IgD-negative memory B cell (primary cell): Measurements from ENCODE around the gene MYO5A. TPM values are rescaled to one million over a fixed set of nuclear protein-coding genes. Genes with fewer than 3 reads are reported as not detected.

Experiments
- H3K27ac Mint-ChIP-seq, 3 donors: one replicate each; pipeline ENCODE4 v1.8.0; 2020 to 2022; ENCODE audit warnings: mild to moderate bottlenecking in 3 of 3, mixed read lengths in 3 of 3, moderate library complexity in 1 of 3
- H3K27me3 Mint-ChIP-seq: one replicate; pipeline ENCODE4 v1.8.0; 2021; ENCODE audit warnings: mixed read lengths
- H3K36me3 Mint-ChIP-seq: one replicate; pipeline ENCODE4 v1.8.0; 2020; ENCODE audit warnings: mild to moderate bottlenecking, mixed read lengths
- H3K4me1 Mint-ChIP-seq, 3 donors: one replicate each; pipeline ENCODE4 v1.8.0; 2020 to 2022; ENCODE audit warnings: mixed read lengths in 3 of 3, mild to moderate bottlenecking in 1 of 3
- H3K4me3 Mint-ChIP-seq, 4 donors: one replicate each; pipeline ENCODE4 v1.8.0; 2020 to 2022; ENCODE audit warnings: mild to moderate bottlenecking in 4 of 4, mixed read lengths in 4 of 4, moderate library complexity in 3 of 4
- H3K9me3 Mint-ChIP-seq, 3 donors: one replicate each; pipeline ENCODE4 v1.8.0; 2020 to 2021; ENCODE audit warnings: mixed read lengths in 3 of 3, mild to moderate bottlenecking in 1 of 3
- polyA plus RNA-seq: library from polyadenylated mRNA; unstranded; fragments of 300-500 nt; fragmentation: Illumina TruSeq; gene quantifications from one replicate; pipeline ENCODE4 v1.2.3, GENCODE V29; 2021

The MYO5A gene
- polyA plus RNA-seq, 1 donor from 2014 or later = 16.7 TPM

DNA sequence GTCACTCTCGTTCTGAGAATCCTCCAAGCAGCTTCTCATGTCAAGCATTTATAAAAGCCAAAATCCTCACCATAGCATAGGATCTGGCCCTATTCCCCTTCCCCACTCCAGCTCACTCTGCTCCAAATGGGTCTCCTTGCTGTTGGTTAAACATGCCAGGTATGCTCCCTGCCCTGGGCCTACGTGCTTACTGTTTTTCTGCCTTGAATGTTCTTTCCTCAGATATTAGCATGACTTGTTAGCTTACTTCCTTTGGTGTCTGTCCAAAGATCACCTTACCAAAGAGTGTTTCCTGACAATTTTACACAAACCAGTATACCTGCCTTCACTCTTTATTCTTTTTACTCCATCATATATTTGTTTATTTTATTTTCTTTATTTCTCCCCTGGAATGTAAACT lies 200.0 kb downstream of the MYO5A start:
- no peaks in the 10 kb centered on the region for H3K27me3 Mint-ChIP-seq
- H3K4me1 Mint-ChIP-seq = peaks cover 10 to 13% (median 13%) of the 10 kb centered on the region in 3 donors
- H3K36me3 Mint-ChIP-seq = peaks cover 16% of the 10 kb centered on the region
- no peaks in the 10 kb centered on the region for H3K9me3 Mint-ChIP-seq
- H3K27ac Mint-ChIP-seq = peak overlapping the region in 1 of 3 donors; percentile 47
- H3K4me3 Mint-ChIP-seq = no peak overlapping the region

DNA sequence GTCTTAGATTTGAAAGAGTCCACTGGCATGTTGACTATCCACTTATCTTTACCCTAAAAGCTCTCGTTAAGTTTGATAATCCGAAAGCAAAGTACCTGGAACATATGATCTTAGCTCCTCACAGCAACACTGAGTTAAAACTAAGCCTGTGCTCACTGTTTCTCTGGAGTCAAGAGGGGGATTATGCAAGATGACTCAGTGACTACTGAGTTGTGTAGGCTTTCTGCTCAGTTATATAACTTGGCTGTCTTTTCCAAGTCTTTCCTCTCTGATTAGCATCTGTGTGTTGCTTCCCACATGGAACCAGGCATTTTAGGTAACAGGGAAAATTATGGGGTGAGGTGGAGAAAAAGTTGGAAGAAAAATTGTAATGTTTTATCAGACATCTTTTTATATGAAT lies 201.9 kb downstream of the MYO5A start:
- H3K36me3 Mint-ChIP-seq = peaks cover 16% of the 10 kb centered on the region
- no peak overlapping the region for H3K27ac Mint-ChIP-seq
- H3K4me3 Mint-ChIP-seq = no peak overlapping the region
- peaks cover 6 to 8% (median 7%) of the 10 kb centered on the region in 3 donors for H3K4me1 Mint-ChIP-seq
- H3K27me3 Mint-ChIP-seq = no peaks in the 10 kb centered on the region
- H3K9me3 Mint-ChIP-seq = no peaks in the 10 kb centered on the region

DNA sequence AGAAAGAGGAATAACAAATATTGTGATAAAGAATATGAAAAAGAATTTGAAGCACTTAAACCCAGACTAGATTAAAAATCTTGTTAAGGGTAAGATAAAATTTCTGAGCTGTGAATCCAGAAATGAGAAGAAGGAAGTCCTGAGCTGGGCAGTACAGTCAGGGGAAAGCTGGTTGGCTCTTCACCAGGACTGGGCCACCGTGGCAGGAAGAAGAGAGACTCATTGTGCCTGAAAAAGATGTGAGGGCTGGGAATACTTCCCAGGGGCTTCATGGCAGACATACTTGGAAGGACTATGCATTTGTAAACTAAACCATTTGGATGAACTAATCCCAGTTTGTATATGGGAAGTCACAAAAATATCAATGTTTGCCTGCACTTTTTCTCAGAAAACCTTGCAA lies 204.6 kb downstream of the MYO5A start:
- H3K27ac Mint-ChIP-seq = no peak overlapping the region
- H3K36me3 Mint-ChIP-seq = peaks cover 9% of the 10 kb centered on the region
- no peaks in the 10 kb centered on the region for H3K27me3 Mint-ChIP-seq
- H3K9me3 Mint-ChIP-seq = no peaks in the 10 kb centered on the region
- H3K4me3 Mint-ChIP-seq = no peak overlapping the region
- H3K4me1 Mint-ChIP-seq = peaks cover 0 to 1% (median 0%) of the 10 kb centered on the region in 3 donors

DNA sequence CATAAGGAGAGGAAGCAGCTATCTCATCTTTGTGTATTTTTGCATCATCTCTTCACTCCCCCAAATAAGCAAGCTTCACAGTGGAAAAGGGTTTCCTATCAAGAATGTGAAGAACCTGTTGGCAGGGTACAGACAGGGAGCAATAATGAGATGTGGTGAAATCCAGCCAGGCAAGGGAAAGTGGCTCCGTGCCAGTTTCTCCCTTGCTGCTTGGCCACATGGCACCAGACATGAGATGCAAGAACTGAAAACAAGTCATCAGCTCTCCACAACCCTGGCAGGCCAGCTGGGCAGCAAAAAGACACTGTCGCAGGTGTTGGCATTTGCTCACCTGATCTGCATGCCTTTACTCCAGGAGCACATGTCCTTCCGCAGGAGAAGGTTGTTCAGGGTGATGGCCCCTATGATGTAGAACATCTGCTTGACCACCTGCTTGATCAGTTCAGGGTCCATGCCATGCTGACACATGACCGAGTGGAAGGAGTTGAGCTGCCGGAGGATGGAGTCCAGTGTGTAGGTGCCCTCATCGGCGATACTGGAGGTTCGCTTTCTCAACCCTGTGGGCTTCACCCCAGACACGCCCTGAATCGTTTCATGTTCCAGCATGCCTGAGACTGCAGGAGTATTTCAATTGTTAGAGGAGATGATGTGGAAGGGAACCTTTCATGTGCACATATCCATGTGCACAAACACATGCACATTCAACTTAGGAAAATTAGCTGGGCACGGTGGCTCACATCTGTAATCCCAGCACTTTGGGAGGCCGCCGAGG lies 209.8 kb downstream of the MYO5A start:
- Mint-ChIP-seq H3K36me3 (peaks cover 3% of the 10 kb centered on the region), H3K4me3 (peak overlapping the region in 1 of 4 donors; percentile 67), H3K27me3 (no peaks in the 10 kb centered on the region), H3K4me1 (no peaks in the 10 kb centered on the region), H3K9me3 (no peaks in the 10 kb centered on the region), H3K27ac (no peak overlapping the region)

DNA sequence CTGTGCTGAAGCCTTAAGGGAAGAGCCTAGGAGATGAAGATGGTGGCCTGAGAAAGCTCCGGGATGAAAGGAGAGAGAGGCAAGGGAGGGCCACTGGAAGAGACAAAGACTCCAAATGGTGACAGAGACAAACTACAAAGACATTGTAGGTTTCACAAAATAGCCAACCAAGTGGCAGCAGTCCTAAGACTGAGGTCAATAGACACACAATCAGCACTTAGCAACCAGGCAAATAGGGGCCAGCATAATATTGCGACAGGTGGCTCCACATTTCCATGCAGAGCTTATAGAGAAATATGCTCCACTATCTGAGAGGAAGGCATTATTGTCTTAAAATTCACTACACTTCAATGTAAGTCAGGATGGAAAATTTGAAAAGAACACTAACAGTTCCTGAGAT lies 211.0 kb downstream of the MYO5A start:
- Mint-ChIP-seq H3K9me3 (no peaks in the 10 kb centered on the region), H3K27me3 (no peaks in the 10 kb centered on the region), H3K4me3 (no peak overlapping the region), H3K4me1 (no peaks in the 10 kb centered on the region), H3K27ac (no peak overlapping the region), H3K36me3 (peaks cover 3% of the 10 kb centered on the region)

DNA sequence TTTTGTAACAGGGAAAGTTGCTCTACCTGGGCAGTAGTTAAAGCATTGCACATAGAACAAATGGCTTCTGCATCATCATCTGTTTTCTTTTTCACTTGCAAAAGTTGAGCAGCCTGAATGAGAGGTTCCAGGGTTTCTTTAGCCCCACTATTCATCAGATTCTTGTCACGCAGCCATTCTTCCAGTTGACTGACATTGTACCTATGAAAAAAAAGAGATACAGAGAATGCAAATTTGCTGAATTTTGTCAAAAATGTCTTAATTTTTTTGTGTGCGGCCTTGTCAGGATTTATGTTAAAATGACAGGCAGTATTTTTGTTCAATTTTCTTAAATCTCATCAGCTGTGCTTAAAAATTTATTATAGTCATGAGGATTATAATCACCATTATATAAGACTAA lies 211.7 kb downstream of the MYO5A start:
- H3K4me1 Mint-ChIP-seq = no peaks in the 10 kb centered on the region
- H3K27ac Mint-ChIP-seq = no peak overlapping the region
- H3K36me3 Mint-ChIP-seq = peaks cover 3% of the 10 kb centered on the region
- no peaks in the 10 kb centered on the region for H3K9me3 Mint-ChIP-seq
- no peaks in the 10 kb centered on the region for H3K27me3 Mint-ChIP-seq
- no peak overlapping the region for H3K4me3 Mint-ChIP-seq

DNA sequence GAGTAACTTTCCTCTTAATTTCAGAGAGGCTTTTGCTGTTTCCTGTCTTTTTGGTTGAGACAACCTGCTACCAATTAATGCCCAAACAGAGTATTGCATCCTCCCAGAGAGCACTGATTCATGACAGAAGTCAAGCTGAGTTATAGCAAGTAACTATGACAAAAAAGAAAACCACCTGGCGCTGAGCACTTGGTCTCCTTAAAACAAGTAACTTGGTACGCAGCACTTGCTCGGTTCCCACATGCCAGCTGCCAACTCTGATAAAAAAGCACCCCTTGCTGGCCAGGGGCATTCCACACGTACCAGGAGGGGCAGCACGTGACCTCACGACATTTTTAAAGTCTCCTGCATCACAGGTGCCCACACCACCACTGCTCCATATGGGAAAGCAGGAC lies 219.5 kb downstream of the MYO5A start:
- peak overlapping the region; percentile 23 to 74 (median 42) for H3K4me3 Mint-ChIP-seq
- peaks cover 18 to 27% (median 27%) of the 10 kb centered on the region in 3 donors for H3K4me1 Mint-ChIP-seq
- H3K9me3 Mint-ChIP-seq = no peaks in the 10 kb centered on the region
- H3K27me3 Mint-ChIP-seq = no peaks in the 10 kb centered on the region
- peaks cover 10% of the 10 kb centered on the region for H3K36me3 Mint-ChIP-seq
- peak overlapping the region; percentile 41 to 93 (median 90) for H3K27ac Mint-ChIP-seq

DNA sequence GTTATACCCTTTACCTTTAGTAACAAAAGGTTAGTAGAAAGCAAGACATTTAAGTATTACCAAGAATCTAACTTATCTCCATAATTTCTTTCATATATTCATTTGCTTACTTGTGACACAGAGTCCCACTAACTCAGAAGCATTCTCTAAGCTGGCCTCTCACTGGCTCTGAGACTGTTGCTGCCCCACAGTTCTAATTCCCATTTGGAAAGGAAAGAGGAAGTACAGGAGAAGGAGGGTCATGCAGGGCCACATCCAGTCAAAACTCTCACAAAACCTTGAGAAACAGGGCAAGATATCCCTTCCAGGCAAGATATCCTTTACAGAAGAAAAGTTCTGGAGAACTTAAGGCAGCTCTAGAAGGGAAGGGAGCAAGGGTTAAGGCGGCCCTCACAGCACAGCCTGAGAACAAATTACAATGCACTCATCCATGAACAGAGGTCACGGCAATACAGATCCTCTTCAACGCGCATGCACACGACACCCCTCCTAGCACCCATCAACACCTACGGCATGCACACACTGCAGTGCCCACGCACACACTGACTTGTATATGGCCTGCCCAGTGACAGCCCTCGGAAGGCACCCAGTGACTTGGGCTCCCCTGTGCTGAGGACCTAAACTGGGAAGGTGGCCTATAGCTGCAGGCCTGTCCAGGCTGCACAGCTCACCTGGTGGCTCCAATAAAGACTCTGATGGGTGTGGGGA lies 220.1 kb downstream of the MYO5A start:
- peaks cover 10% of the 10 kb centered on the region for H3K36me3 Mint-ChIP-seq
- H3K4me3 Mint-ChIP-seq = peak overlapping the region; percentile 21 to 85 (median 52)
- H3K27me3 Mint-ChIP-seq = peaks cover 1% of the 10 kb centered on the region
- H3K27ac Mint-ChIP-seq = peak overlapping the region; percentile 41 to 93 (median 90)
- H3K9me3 Mint-ChIP-seq = no peaks in the 10 kb centered on the region
- H3K4me1 Mint-ChIP-seq = peaks cover 20 to 30% (median 27%) of the 10 kb centered on the region in 3 donors

DNA sequence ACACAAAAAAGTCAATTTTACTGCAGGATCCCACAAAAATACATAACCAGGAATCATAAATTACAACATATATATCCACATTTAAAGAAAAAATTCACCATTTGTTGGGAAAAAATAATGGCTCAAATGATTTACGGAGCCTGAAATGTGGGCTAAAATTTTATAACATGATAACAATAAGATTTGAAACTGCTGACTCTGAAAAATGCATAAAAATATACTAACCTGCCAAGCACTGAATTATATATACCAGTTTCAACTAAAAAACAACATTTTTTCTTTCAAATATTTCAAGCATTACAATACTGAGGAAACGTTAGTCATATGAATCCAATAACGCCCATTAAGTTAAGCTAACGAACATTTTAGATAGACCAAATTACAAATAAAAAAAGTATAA lies 220.8 kb downstream of the MYO5A start:
- H3K27me3 Mint-ChIP-seq = peaks cover 1% of the 10 kb centered on the region
- H3K4me3 Mint-ChIP-seq = no peak overlapping the region

DNA sequence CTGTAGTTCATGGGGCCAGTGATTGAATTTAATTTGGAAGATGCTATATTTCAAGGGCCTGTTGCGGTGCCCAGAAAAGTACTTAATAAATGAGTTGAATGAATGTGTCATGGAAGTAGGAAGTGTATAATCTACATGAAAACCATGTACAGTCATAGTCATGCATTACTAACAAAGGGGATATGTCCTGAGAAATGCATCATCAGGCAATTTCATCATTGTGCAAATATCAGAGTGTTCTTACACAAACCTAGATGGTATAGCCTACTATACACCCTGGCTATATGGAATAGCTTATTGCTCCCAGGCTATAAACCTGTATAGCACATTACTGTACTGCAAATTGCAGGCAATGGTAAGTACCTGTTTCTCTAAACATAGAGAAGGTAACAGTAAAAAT lies 222.4 kb downstream of the MYO5A start:
- no peak overlapping the region for H3K4me3 Mint-ChIP-seq
- no peaks in the 10 kb centered on the region for H3K9me3 Mint-ChIP-seq
- no peak overlapping the region for H3K27ac Mint-ChIP-seq
- H3K27me3 Mint-ChIP-seq = peaks cover 1% of the 10 kb centered on the region
- H3K4me1 Mint-ChIP-seq = peaks cover 24 to 34% (median 27%) of the 10 kb centered on the region in 3 donors
- peaks cover 8% of the 10 kb centered on the region for H3K36me3 Mint-ChIP-seq

More for the DNA sequence above, 220.8 kb downstream of the MYO5A start:
- Mint-ChIP-seq H3K36me3 (peaks cover 10% of the 10 kb centered on the region), H3K27ac (no peak overlapping the region), H3K4me1 (peaks cover 24 to 34% (median 27%) of the 10 kb centered on the region in 3 donors), H3K9me3 (no peaks in the 10 kb centered on the region)

DNA sequence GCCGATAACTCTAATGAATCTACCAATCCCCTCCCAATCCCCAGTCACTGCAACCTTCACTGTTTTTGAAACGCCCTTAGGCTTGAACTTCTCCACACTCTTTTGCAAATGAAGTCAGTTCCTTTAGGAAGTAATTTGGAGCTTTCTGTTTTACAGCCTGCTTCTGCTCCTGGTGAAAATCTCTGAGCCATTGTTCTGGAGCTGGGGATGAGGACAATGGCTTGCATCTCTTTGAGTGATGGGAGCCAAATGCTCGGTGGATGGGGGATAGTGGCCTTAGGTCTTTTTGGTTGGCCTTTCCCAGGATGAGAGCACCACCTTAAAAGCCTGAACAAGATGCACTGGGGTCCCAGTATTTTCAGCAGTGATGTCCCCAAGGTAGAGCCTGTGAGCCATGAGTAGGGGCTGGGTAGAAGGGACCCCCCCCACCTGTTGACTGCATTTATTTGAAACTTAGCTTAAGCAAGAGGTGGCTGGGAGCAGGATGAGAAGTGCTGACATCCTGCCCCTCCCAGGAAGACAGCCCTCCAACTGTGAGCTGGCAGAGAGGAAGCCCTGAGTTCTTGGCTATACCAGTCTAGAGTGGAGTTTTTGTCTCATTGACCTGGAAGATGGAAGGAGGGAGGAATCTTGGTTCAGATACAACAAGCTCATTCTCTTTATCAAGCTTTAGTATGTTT lies 225.4 kb downstream of the MYO5A start:
- H3K4me3 Mint-ChIP-seq = no peak overlapping the region
- peaks cover 5% of the 10 kb centered on the region for H3K36me3 Mint-ChIP-seq
- no peaks in the 10 kb centered on the region for H3K9me3 Mint-ChIP-seq
- no peak overlapping the region for H3K27ac Mint-ChIP-seq
- H3K27me3 Mint-ChIP-seq = peaks cover 4% of the 10 kb centered on the region
- H3K4me1 Mint-ChIP-seq = peaks cover 10 to 14% (median 12%) of the 10 kb centered on the region in 3 donors

DNA sequence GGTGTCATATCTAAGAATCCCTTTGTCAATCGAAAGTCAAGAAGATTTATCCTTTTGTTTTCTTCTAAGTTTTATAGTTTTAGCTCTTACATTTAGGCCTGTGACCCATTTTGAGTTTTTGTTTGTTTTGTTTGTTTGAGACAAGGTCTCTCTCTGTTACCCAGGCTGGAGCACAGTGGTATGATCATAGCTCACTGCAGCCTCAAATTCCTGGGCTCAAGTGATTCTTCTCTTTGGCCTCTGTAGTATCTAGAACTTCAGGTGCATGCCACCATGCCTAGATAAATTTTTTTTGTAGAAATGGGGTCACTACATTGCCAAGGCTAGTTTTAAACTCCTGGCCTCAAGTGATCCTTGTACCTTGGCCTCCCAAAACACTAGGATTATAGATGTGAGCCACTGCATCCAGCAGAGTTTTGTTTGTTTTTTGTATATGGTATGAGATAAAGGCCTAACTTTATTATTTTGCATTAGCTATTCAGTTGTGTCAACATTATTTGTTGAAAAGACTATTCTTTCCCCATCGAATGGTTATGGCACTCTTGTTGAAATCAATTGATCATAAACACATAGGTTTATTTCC lies 227.3 kb downstream of the MYO5A start:
- Mint-ChIP-seq H3K27ac (no peak overlapping the region), H3K36me3 (peaks cover 3% of the 10 kb centered on the region), H3K4me1 (peaks cover 0 to 9% (median 9%) of the 10 kb centered on the region in 3 donors), H3K4me3 (no peak overlapping the region), H3K9me3 (no peaks in the 10 kb centered on the region), H3K27me3 (peaks cover 4% of the 10 kb centered on the region)

DNA sequence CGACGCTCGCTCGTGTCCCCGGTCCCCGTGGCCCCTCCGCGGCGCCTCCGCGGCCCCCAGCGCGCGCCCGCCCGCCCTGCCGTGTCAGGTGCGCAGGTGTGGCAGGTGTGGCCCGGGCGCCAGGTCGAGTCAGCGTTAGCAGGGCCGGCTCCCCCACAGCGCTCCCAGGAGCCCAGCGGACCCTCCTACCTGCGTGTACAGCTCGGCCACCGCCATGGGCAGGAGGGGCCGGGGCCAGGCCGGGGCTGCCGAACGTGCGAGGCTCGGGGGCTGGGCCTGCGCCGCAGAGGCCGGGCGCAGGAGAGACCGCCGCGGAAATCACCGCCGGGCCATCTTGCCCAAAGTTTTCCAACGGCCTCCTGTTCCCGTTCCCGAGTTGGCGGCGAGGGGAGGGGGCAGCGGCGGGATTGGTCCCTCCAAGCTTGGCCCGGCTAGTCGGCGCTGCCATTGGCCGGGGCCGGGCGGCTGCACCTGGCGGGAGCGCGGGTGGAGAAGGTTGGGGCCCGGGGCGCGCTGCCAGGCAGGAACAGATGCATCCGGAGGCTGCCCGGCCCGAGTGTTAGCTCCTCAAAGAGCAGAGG lies 233.2 kb downstream of the MYO5A start, which contains the start of gene MYO5C:
MYO5C (minus strand) TSS at position 384 of the 581 bp plus-strand sequence; CDS start at position 216, 168 bp downstream.
- H3K36me3 Mint-ChIP-seq = no peaks in the 10 kb centered on the region

DNA sequence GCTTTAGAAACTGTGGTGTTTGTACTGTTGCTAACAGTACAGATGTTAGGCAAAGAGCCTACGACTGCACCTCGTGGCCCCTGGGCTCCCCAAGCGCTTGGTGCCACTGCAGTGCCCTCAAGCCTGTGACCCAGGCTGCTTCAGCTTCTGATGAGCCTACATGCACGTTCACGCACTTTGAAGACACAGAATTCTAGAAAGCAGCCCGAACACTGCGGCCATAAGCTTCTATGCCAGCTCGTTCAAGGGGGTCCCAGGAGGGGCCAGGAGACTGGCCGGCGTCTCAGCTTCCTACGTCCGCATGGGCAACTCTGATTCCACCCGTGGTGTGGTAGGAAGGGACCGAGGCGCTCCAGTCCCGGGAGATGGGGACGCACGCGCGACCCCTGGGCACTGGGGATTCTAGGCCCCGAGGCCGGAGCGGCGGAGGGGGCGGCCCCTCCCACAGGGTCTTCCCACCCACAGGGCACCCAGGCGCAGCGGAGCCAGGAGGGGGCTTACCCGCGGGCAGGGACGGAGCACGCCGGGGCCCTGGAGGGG lies 233.7 kb downstream of the MYO5A start:
- no peaks in the 10 kb centered on the region for H3K36me3 Mint-ChIP-seq
- peak overlapping the region in 1 of 3 donors; percentile 36 for H3K27ac Mint-ChIP-seq
- peaks cover 0 to 2% (median 0%) of the 10 kb centered on the region in 3 donors for H3K9me3 Mint-ChIP-seq
- H3K4me1 Mint-ChIP-seq = peaks cover 9 to 20% (median 13%) of the 10 kb centered on the region in 3 donors
- H3K27me3 Mint-ChIP-seq = peaks cover 15% of the 10 kb centered on the region
- H3K4me3 Mint-ChIP-seq = peak overlapping the region; percentile 50 to 72 (median 68)

More for the DNA sequence above, 233.2 kb downstream of the MYO5A start, which contains the start of gene MYO5C:
- Mint-ChIP-seq H3K9me3 (peaks cover 0 to 2% (median 0%) of the 10 kb centered on the region in 3 donors), H3K4me1 (peaks cover 5 to 17% (median 9%) of the 10 kb centered on the region in 3 donors), H3K27me3 (peaks cover 15% of the 10 kb centered on the region), H3K27ac (peak within 1 kb of the TSS in 2 of 3 donors; percentile 5 to 36), H3K4me3 (peak within 1 kb of the TSS; percentile 58 to 72 (median 68))
